SH-SY5Y (cell line): ENCODE results near the gene C1orf174.

Experiments used
- GATA2 ChIP-seq: IDR thresholded peaks from 2 replicates; pipeline ENCODE4 v1.6.1; 2011; ENCODE audit warnings: mild to moderate bottlenecking, low read depth, low read length
- GATA3 ChIP-seq: IDR thresholded peaks from 2 replicates; pipeline ENCODE4 v1.6.1; 2011; ENCODE audit warnings: low read depth, mild to moderate bottlenecking, low read length, moderate library complexity

GRCh38 chr1:3939242-3940080 is 39.4 kb upstream of the C1orf174 start:
- no peak for TF ChIP-seq GATA3
- no peak for TF ChIP-seq GATA2
